ENCODE data around the gene ISM2.
A peak's percentile ranks its signal among the peaks of the same experiment; 100 is the strongest.
"Not testable (repeated sequence)": the region's sequence is repeated elsewhere in the genome, so short reads cannot be mapped to it uniquely, and the experiment has no call there.

The ISM2 gene

DNA sequence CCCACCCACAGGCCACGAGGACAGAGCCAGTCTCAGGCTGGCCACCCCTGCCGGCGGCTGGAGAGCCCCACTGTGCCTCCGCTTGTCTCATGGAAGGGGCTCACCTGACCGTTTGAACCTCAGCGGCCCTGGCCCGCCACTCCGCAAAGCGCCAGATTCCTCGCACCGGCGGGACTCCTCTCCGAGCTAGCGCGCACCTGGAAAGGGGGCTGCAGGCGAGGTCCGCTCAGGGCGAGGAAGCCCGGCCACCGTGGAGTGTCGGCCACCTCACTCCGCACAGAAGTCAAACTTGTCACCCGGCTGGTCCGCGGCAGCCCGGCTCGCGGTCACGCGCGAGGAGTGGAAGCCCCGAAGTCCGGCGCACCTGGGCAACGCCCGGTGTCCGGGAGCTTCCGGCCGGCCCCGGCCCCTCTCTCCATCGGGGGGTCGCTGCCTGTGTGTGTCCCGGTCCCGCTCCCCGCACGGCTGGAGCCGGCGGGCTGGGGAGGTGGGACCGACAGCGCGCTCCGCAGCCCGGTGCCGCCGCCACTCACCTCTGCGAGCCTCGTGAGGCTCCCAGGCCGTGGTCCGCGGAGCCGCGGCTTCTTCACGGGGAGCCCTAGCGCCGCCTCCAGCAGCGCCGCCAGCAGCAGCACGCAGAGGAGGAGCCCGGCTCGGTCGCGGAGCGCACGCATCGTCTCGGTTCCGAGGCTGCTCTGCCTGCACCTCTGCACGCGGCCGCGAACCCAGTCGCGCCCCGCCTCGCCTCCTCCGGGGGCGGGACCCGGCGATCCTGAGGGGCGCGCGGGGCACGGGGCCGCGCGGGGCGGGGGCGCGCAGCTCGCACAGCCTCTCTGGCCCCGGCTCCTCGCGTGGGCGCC lies at the start of gene ISM2:
ISM2 (minus strand) TSS at position 697 of the 860 bp plus-strand sequence; CDS start at position 674, 23 bp downstream.
- Histone ChIP-seq H3K36me3 (no peaks in the 10 kb centered on the region), H3K27me3 (peaks cover 5 to 40% of the 10 kb centered on the region in 2 donors), H3K4me3 (peak within 1 kb of the TSS; percentile 40 to 62), H3K4me1 (peaks cover 0 to 18% (median 15%) of the 10 kb centered on the region in 4 donors), H3K9me3 (no peaks in the 10 kb centered on the region), H3K27ac (no peak within 1 kb of the TSS)
- intact Hi-C loops (cut with DNase I; ENCODE audit: low total_unique reads): no loop called here
- no peak for TF ChIP-seq CTCF (IDR thresholded peaks at IDR 0.05)
- no peak for DNase-seq

GRCh38 chr14:77547512-77548180 lies 49.0 kb upstream of the ISM2 start:
- H3K4me3 ChIP-seq: no peak overlapping the region
- no peak for TF ChIP-seq CTCF (IDR thresholded peaks at IDR 0.05)
- H3K9me3 ChIP-seq: no peaks in the 10 kb centered on the region
- peaks cover 26 to 48% (median 45%) of the 10 kb centered on the region in 3 donors for H3K36me3 ChIP-seq
- intact Hi-C loops (cut with DNase I; ENCODE audit: low total_unique reads): no loop called here
- H3K27ac ChIP-seq: no peak overlapping the region
- no peaks in the 10 kb centered on the region for H3K27me3 ChIP-seq
- DNase-seq: no peak
- peaks cover 0 to 15% (median 12%) of the 10 kb centered on the region in 4 donors for H3K4me1 ChIP-seq

GRCh38 chr14:77545171-77545570 lies 46.6 kb upstream of the ISM2 start:
- DNase-seq; H3K27me3 ChIP-seq; H3K4me3 ChIP-seq; H3K27ac ChIP-seq; intact Hi-C loops (cut with DNase I; ENCODE audit: low total_unique reads); H3K9me3 ChIP-seq: not testable (repeated sequence)
- Histone ChIP-seq H3K4me1 (peaks cover 0 to 24% (median 18%) of the 10 kb centered on the region in 4 donors), H3K36me3 (peaks cover 16 to 28% (median 28%) of the 10 kb centered on the region in 3 donors)

GRCh38 chr14:77544571-77544970 lies 46.0 kb upstream of the ISM2 start:
- peaks cover 0 to 24% (median 18%) of the 10 kb centered on the region in 4 donors for H3K4me1 ChIP-seq
- DNase-seq: no peak
- intact Hi-C loops (cut with DNase I; ENCODE audit: low total_unique reads): no loop called here
- no peak for TF ChIP-seq CTCF (IDR thresholded peaks at IDR 0.05)
- H3K4me3 ChIP-seq: no peak overlapping the region
- H3K27me3 ChIP-seq: no peaks in the 10 kb centered on the region
- H3K27ac ChIP-seq: no peak overlapping the region
- no peaks in the 10 kb centered on the region for H3K9me3 ChIP-seq
- peaks cover 16 to 23% (median 22%) of the 10 kb centered on the region in 3 donors for H3K36me3 ChIP-seq

GRCh38 chr14:77543637-77544334 lies 45.2 kb upstream of the ISM2 start:
- no peak for TF ChIP-seq CTCF (IDR thresholded peaks at IDR 0.05)
- Histone ChIP-seq H3K9me3 (no peaks in the 10 kb centered on the region), H3K27me3 (no peaks in the 10 kb centered on the region), H3K4me3 (no peak overlapping the region), H3K36me3 (peaks cover 8 to 16% (median 15%) of the 10 kb centered on the region in 3 donors), H3K27ac (peak overlapping the region in 1 of 2 donors; percentile 52), H3K4me1 (peaks cover 0 to 24% (median 18%) of the 10 kb centered on the region in 4 donors)
- intact Hi-C loops (cut with DNase I; ENCODE audit: low total_unique reads): no loop called here
- no peak for DNase-seq
